Right lobe of liver (tissue), 6 donors: Measurements from ENCODE around the gene MRPL14. TPM values are rescaled to one million over a fixed set of nuclear protein-coding genes. Genes with fewer than 3 reads are reported as not detected.
A peak's percentile ranks its signal among the peaks of the same experiment; 100 is the strongest.

Source experiments
- ATAC-seq, 4 donors: fragments of 200-7000 bp; cut with Tn5 transposase; one replicate each; pipeline ENCODE4 v1.9.1; 2020; ENCODE audit warnings: mild to moderate bottlenecking in 4 of 4, moderate library complexity in 4 of 4
- DNase-seq, 3 donors: peaks; one replicate each; pipeline ENCODE4 v3.0.0-alpha.2; 2020
- H3K27ac ChIP-seq, 3 donors: fragments of 200-600 bp; one replicate each; pipeline ENCODE4 v1.8.0; 2022
- H3K27me3 ChIP-seq, 2 donors: fragments of 200-600 bp; one replicate each; pipeline ENCODE4 v1.8.0; 2022
- H3K36me3 ChIP-seq, 4 donors: fragments of 200-600 bp; sonication (generic) in 1 of 4; one replicate each; pipeline versions ENCODE4 v1.5.1 to v1.8.0; 2017 to 2022; ENCODE audit warnings: control low read depth in 1 of 4
- H3K4me1 ChIP-seq, 4 donors: fragments of 200-600 bp; sonication (generic) in 1 of 4; one replicate each; pipeline versions ENCODE4 v1.5.1 to v1.8.0; 2017 to 2022; ENCODE audit warnings: control low read depth in 1 of 4
- H3K4me3 ChIP-seq, 3 donors: fragments of 200-600 bp; one replicate each; pipeline ENCODE4 v1.8.0; 2022
- H3K9me3 ChIP-seq, 4 donors: fragments of 200-600 bp; sonication (generic) in 1 of 4; one replicate each; pipeline versions ENCODE4 v1.5.1 to v1.8.0; 2017 to 2022; ENCODE audit warnings: control low read depth in 1 of 4
- CTCF ChIP-seq, 4 donors: fragments of 200-600 bp in 3 of 4; fragments of 450-650 bp in 1 of 4; IDR thresholded peaks; one replicate each; pipeline versions ENCODE4 v1.5.1 to v1.8.0; 2016 to 2022; ENCODE audit warnings: antibody characterized with exemption in 4 of 4, mild to moderate bottlenecking in 2 of 4
- POLR2A ChIP-seq: fragments of 450-650 bp; IDR thresholded peaks from one replicate; pipeline ENCODE4 v1.6.1; 2017; ENCODE audit warnings: antibody characterized with exemption, mild to moderate bottlenecking
- WGBS: methylation state at CpG from one replicate; pipeline ENCODE4 v1.1.6; 2018; ENCODE audit warnings: low coverage, low lambda C conversion rate; ENCODE audit not compliant: insufficient coverage; ENCODE audit errors: missing lambda C conversion rate; 5-methylcytosine and 5-hydroxymethylcytosine counted together
- intact Hi-C, 2 donors: fragments of 100-400 bp; cut with DNase I; formaldehyde crosslinking; loops; one replicate each; pipeline versions ENCODE4 v1.11.2 to v1.14.1; 2022
- total RNA-seq, 6 experiments: library from RNA; depleted of rRNA in 2 of 6; stranded (reverse); fragments of >200 nt in 2 of 6; fragmentation: NEBNext Ultra II Directional in 3 of 6; extraction: Animal tissue kit (Norgen Biotek cat#: 25700) in 3 of 6; gene quantifications; one replicate each; pipeline versions ENCODE4 v1.1.0 to v1.2.4, GENCODE V29; 2016 to 2023
- donor health status: DM: no; HTN: yes; CAD: no.
- donor health status: DM: no; HTN: no; CAD: no.
- donor health status: DM: no; HTN: no; CAD: no.
- donor health status: DM: no; HTN: yes; CAD: no.
- donor health status: DM: no; HTN: yes; CAD: no.

Gene MRPL14
- total RNA-seq, 6 experiments from 2014 or later = 26.5 to 70.0 (median 35.4) TPM

- no peak for DNase-seq
- Histone ChIP-seq H3K4me3 (no peak overlapping the region), H3K9me3 (no peaks in the 10 kb centered on the region), H3K27ac (no peak overlapping the region), H3K4me1 (peaks cover 0 to 70% (median 31%) of the 10 kb centered on the region in 4 donors), H3K27me3 (no peaks in the 10 kb centered on the region), H3K36me3 (peaks cover 0 to 10% (median 2%) of the 10 kb centered on the region in 4 donors)
- ATAC-seq = no peak
- intact Hi-C loops = no loop called here
- TF ChIP-seq CTCF (IDR thresholded peaks at IDR 0.05) (no peak), POLR2A (no peak)
- WGBS = 77% methylated on average over 5 of the region's 5 CpGs
These were observed 11.4 kb downstream of the MRPL14 start for GRCh38 chr6:44115866-44116265.

GRCh38 chr6:44113414-44113813 is 13.8 kb downstream of the MRPL14 start:
- WGBS = 48% methylated on average over 2 of the region's 3 CpGs
- no peak for TF ChIP-seq POLR2A
- TF ChIP-seq CTCF (IDR thresholded peaks at IDR 0.05) = peak; percentile 6 to 21 (median 8)
- no peak for ATAC-seq
- Histone ChIP-seq H3K27ac (no peak overlapping the region), H3K9me3 (no peaks in the 10 kb centered on the region), H3K4me1 (peaks cover 0 to 72% (median 31%) of the 10 kb centered on the region in 4 donors), H3K27me3 (no peaks in the 10 kb centered on the region), H3K36me3 (peaks cover 0 to 10% (median 2%) of the 10 kb centered on the region in 4 donors), H3K4me3 (no peak overlapping the region)
- intact Hi-C loops = no loop called here
- no peak for DNase-seq

GRCh38 chr6:44111434-44112417 is 15.5 kb downstream of the MRPL14 start:
- DNase-seq = no peak
- Histone ChIP-seq H3K4me1 (peaks cover 0 to 60% (median 26%) of the 10 kb centered on the region in 4 donors), H3K9me3 (no peaks in the 10 kb centered on the region), H3K36me3 (peaks cover 0 to 10% (median 2%) of the 10 kb centered on the region in 4 donors), H3K4me3 (no peak overlapping the region), H3K27me3 (no peaks in the 10 kb centered on the region), H3K27ac (peak overlapping the region in 1 of 3 donors; percentile 6)
- intact Hi-C loops = no loop called here
- 67% methylated on average over 6 of the region's 6 CpGs for WGBS
- no peak for TF ChIP-seq POLR2A
- no peak for TF ChIP-seq CTCF (IDR thresholded peaks at IDR 0.05)
- peak; percentile 55 to 71 (median 68) for ATAC-seq

GRCh38 chr6:44110966-44111365 is 16.3 kb downstream of the MRPL14 start:
- WGBS = 97% methylated on average over 3 of the region's 3 CpGs
- Histone ChIP-seq H3K9me3 (no peaks in the 10 kb centered on the region), H3K4me1 (peaks cover 0 to 58% (median 22%) of the 10 kb centered on the region in 4 donors), H3K27ac (no peak overlapping the region), H3K27me3 (no peaks in the 10 kb centered on the region), H3K4me3 (no peak overlapping the region), H3K36me3 (peaks cover 0 to 10% (median 2%) of the 10 kb centered on the region in 4 donors)
- ATAC-seq (no peak), DNase-seq (no peak)
- TF ChIP-seq CTCF (IDR thresholded peaks at IDR 0.05) = no peak
- no peak for TF ChIP-seq POLR2A
- intact Hi-C loops = no loop called here
